H1 (cell line): ENCODE measurements around the gene MEIOB. TPM values are rescaled to one million over a fixed set of nuclear protein-coding genes. Genes with fewer than 3 reads are reported as not detected.
"Not testable (repeated sequence)": the region's sequence is repeated elsewhere in the genome, so short reads cannot be mapped to it uniquely, and the experiment has no call there.

Experiments
- CTCF ChIA-PET: fragments of 300-600 bp; sonication (Branson Sonifier 250); formaldehyde crosslinking; loops from one replicate; lab custom pipeline; 2021; ENCODE audit not compliant: partially characterized antibody; lab: Charles Lee
- POLR2A ChIA-PET: fragments of 300-600 bp; sonication (Branson Sonifier 250); formaldehyde crosslinking; loops from one replicate; lab custom pipeline; 2021; ENCODE audit warnings: inconsistent platforms; ENCODE audit not compliant: partially characterized antibody; lab: Charles Lee
- DNase-seq, 2 experiments: peaks; one replicate each; pipeline versions ENCODE4 v3.0.0 to v3.0.0-alpha.2; 2010 to 2022; ENCODE audit warnings: low spot score in 2 of 2, low read depth in 1 of 2, mixed read lengths in 1 of 2
- FAIRE-seq: peaks from 2 replicates; lab custom pipeline; 2011; peaks lifted over from hg19 to GRCh38; lab: Jason Lieb, UNC
- H2AFZ ChIP-seq: 2 replicates; pipeline ENCODE4 v1.8.1; 2012; ENCODE audit warnings: low read length, inconsistent platforms
- H2AK5ac ChIP-seq: 2 replicates; pipeline ENCODE4 v1.6.1; 2013; ENCODE audit warnings: low read depth, low read length
- H2BK120ac ChIP-seq: replicated peaks from 2 replicates; pipeline ENCODE3; 2013; ENCODE audit warnings: low read depth, low read length, inconsistent platforms
- H2BK12ac ChIP-seq: 2 replicates; pipeline ENCODE4 v1.6.1; 2013; ENCODE audit warnings: low read depth, low read length
- H2BK15ac ChIP-seq: 2 replicates; pipeline ENCODE4 v1.6.1; 2013; ENCODE audit warnings: low read length
- H2BK20ac ChIP-seq: 2 replicates; pipeline ENCODE4 v1.6.1; 2013; ENCODE audit warnings: low read length
- H2BK5ac ChIP-seq: 2 replicates; pipeline ENCODE4 v1.6.1; 2013; ENCODE audit warnings: low read depth, low read length
- H3K14ac ChIP-seq: 2 replicates; pipeline ENCODE4 v1.6.1; 2013; ENCODE audit warnings: inconsistent platforms; ENCODE audit not compliant: insufficient read length
- H3K18ac ChIP-seq: 2 replicates; pipeline ENCODE4 v1.6.1; 2013; ENCODE audit warnings: low read length; ENCODE audit errors: extremely low read depth
- H3K23ac ChIP-seq: 2 replicates; pipeline ENCODE4 v1.6.1; 2013; ENCODE audit warnings: inconsistent platforms; ENCODE audit not compliant: insufficient read length
- H3K23me2 ChIP-seq: 2 replicates; pipeline ENCODE4 v1.6.1; 2013; ENCODE audit warnings: low read depth, low read length
- H3K27ac ChIP-seq: 2 replicates; pipeline ENCODE4 v1.6.1; 2011; ENCODE audit warnings: low read depth, low read length, inconsistent platforms
- H3K27me3 ChIP-seq, 4 experiments: replicated peaks in 1 of 4; 1 replicate in 1 of 4; 2 replicates in 3 of 4; pipeline versions ENCODE4 v1.6.1 to v1.8.1; 2011 to 2013; ENCODE audit warnings: low read length in 3 of 4, mild to moderate bottlenecking in 3 of 4, inconsistent platforms in 2 of 4, mixed read lengths in 2 of 4, moderate library complexity in 1 of 4; ENCODE audit not compliant: control insufficient read depth in 3 of 4, insufficient read depth in 3 of 4; ENCODE audit errors: extremely low read depth in 1 of 4
- H3K36me3 ChIP-seq, 4 experiments: 2 replicates each; pipeline versions ENCODE4 v1.6.1 to v1.8.1; 2011 to 2013; ENCODE audit warnings: mild to moderate bottlenecking in 4 of 4, low read length in 3 of 4, moderate library complexity in 2 of 4, control low read depth in 1 of 4, inconsistent platforms in 1 of 4; ENCODE audit not compliant: insufficient read depth in 4 of 4, control insufficient read depth in 2 of 4
- H3K4ac ChIP-seq: replicated peaks from 2 replicates; pipeline ENCODE3; 2013; ENCODE audit warnings: low read length, low read depth, mixed read lengths, inconsistent platforms; ENCODE audit not compliant: insufficient read length
- H3K4me1 ChIP-seq, 4 experiments: replicated peaks in 1 of 4; 1 replicate in 1 of 4; 2 replicates in 3 of 4; pipeline versions ENCODE4 v1.6.1 to v1.8.1; 2011 to 2013; ENCODE audit warnings: low read length in 3 of 4, inconsistent platforms in 2 of 4, mixed read lengths in 1 of 4; ENCODE audit not compliant: insufficient read depth in 4 of 4, control insufficient read depth in 3 of 4
- H3K4me2 ChIP-seq, 2 experiments: 2 replicates each; pipeline versions ENCODE4 v1.6.1 to v1.8.1; 2011 to 2013; ENCODE audit warnings: low read depth in 2 of 2, low read length in 2 of 2, control low read depth in 1 of 2, inconsistent platforms in 1 of 2, mild to moderate bottlenecking in 1 of 2; ENCODE audit not compliant: insufficient read depth in 1 of 2
- H3K4me3 ChIP-seq, 4 experiments: fragments of 200-600, 300-600 bp in 1 of 4; sonication (generic), shearing (Covaris generic), sonication (Bioruptor Twin) in 1 of 4; 2 replicates each; pipeline versions ENCODE4 v1.5.1 to v1.8.1; 2011 to 2016; ENCODE audit warnings: low read length in 4 of 4, low read depth in 3 of 4, control low read depth in 2 of 4, inconsistent platforms in 2 of 4, mild to moderate bottlenecking in 2 of 4, mixed read lengths in 1 of 4, moderate library complexity in 1 of 4; ENCODE audit not compliant: insufficient read depth in 2 of 4; ENCODE audit errors: extremely low read depth in 1 of 4
- H3K56ac ChIP-seq: replicated peaks from 2 replicates; pipeline ENCODE3; 2013; ENCODE audit warnings: low read depth, mild to moderate bottlenecking, mixed read lengths, low read length, inconsistent platforms; ENCODE audit not compliant: insufficient read length
- H3K79me1 ChIP-seq: 2 replicates; pipeline ENCODE4 v1.6.1; 2013; ENCODE audit warnings: low read depth, low read length, control low read depth
- H3K79me2 ChIP-seq, 2 experiments: 2 replicates each; pipeline versions ENCODE4 v1.6.1 to v1.8.1; 2012 to 2013; ENCODE audit warnings: low read length in 2 of 2, mild to moderate bottlenecking in 2 of 2, inconsistent platforms in 1 of 2; ENCODE audit not compliant: insufficient read depth in 2 of 2, control insufficient read depth in 1 of 2
- H3K9ac ChIP-seq, 4 experiments: replicated peaks in 1 of 4; 1 replicate in 1 of 4; 2 replicates in 3 of 4; pipeline versions ENCODE4 v1.6.1 to v1.8.1; 2011 to 2013; ENCODE audit warnings: low read depth in 3 of 4, low read length in 3 of 4, control low read depth in 2 of 4, mild to moderate bottlenecking in 2 of 4, moderate library complexity in 2 of 4, inconsistent platforms in 1 of 4; ENCODE audit errors: extremely low read depth in 1 of 4
- H3K9me3 ChIP-seq, 2 experiments: 2 replicates each; pipeline versions ENCODE4 v1.6.1 to v1.8.1; 2012 to 2013; ENCODE audit warnings: mild to moderate bottlenecking in 2 of 2, moderate library complexity in 2 of 2, control low read depth in 1 of 2, inconsistent platforms in 1 of 2, low read depth in 1 of 2, low read length in 1 of 2, mixed read lengths in 1 of 2; ENCODE audit not compliant: insufficient read depth in 2 of 2
- H4K20me1 ChIP-seq, 2 experiments: replicated peaks in 1 of 2; 2 replicates each; pipeline versions ENCODE3 to v1.8.1; 2011 to 2013; ENCODE audit warnings: inconsistent platforms in 2 of 2, low read length in 2 of 2, mild to moderate bottlenecking in 1 of 2; ENCODE audit not compliant: insufficient read depth in 2 of 2, control insufficient read depth in 1 of 2
- H4K5ac ChIP-seq: 2 replicates; pipeline ENCODE4 v1.6.1; 2013; ENCODE audit warnings: low read length, low read depth, mixed read lengths, inconsistent platforms; ENCODE audit not compliant: insufficient read length
- H4K8ac ChIP-seq: 2 replicates; pipeline ENCODE4 v1.8.0; 2013; ENCODE audit warnings: mild to moderate bottlenecking, moderate library complexity, low read length, inconsistent platforms; ENCODE audit not compliant: insufficient read depth; ENCODE audit errors: extremely low read depth
- H4K91ac ChIP-seq: replicated peaks from 2 replicates; pipeline ENCODE3; 2013; ENCODE audit warnings: low read length, mixed read lengths, inconsistent platforms; ENCODE audit not compliant: insufficient read length
- CEBPB ChIP-seq: IDR thresholded peaks from 2 replicates; pipeline ENCODE4 v1.6.1; 2012; ENCODE audit warnings: low read depth, low read length
- CTBP2 ChIP-seq: IDR thresholded peaks from 2 replicates; pipeline ENCODE4 v1.7.0; 2011; ENCODE audit warnings: borderline replicate concordance, mild to moderate bottlenecking, moderate library complexity, mixed read lengths, low read length; ENCODE audit not compliant: insufficient read depth, insufficient read length
- RBBP5 ChIP-seq: IDR thresholded peaks from 2 replicates; pipeline ENCODE4 v1.7.1; 2012; ENCODE audit warnings: low read depth, mild to moderate bottlenecking, inconsistent platforms, low read length, moderate library complexity, borderline replicate concordance
- RFX5 ChIP-seq: IDR thresholded peaks from 2 replicates; pipeline ENCODE4 v1.6.1; 2011; ENCODE audit warnings: low read depth, low read length, improper control_type of control experiment, borderline replicate concordance
- SAP30 ChIP-seq: fragments of 300-600 bp; sonication (generic); IDR thresholded peaks from 2 replicates; pipeline ENCODE4 v1.7.1; 2012; ENCODE audit warnings: low read length, moderate library complexity, mild to moderate bottlenecking, inconsistent platforms; ENCODE audit not compliant: insufficient read depth, insufficient replicate concordance
- SIN3A ChIP-seq, 2 experiments: IDR thresholded peaks in 1 of 2; conservative IDR thresholded peaks in 1 of 2; 2 replicates each; pipeline ENCODE4 v1.6.1; 2011 to 2012; ENCODE audit warnings: low read length in 2 of 2, improper control_type of control experiment in 1 of 2, low read depth in 1 of 2, mild to moderate bottlenecking in 1 of 2
- TAF7 ChIP-seq: optimal IDR thresholded peaks from 2 replicates; pipeline ENCODE3; 2011; ENCODE audit warnings: low read depth, mild to moderate bottlenecking, inconsistent platforms, low read length, moderate library complexity, borderline replicate concordance
- WGBS, 2 experiments: shearing (Covaris generic) in 1 of 2; methylation state at CpG; one replicate each; pipeline versions ENCODE4 v1.1.6 to v1.1.7; 2013 to 2015; ENCODE audit warnings: low lambda C conversion rate in 2 of 2, mixed read lengths in 2 of 2, inconsistent platforms in 1 of 2, low coverage in 1 of 2, missing lambda C conversion rate in 1 of 2; ENCODE audit not compliant: insufficient replicate concordance in 2 of 2, insufficient coverage in 1 of 2, insufficient read length in 1 of 2; ENCODE audit errors: extremely low coverage in 1 of 2, missing lambda C conversion rate in 1 of 2; 5-methylcytosine and 5-hydroxymethylcytosine counted together
- polyA plus RNA-seq, 7 experiments: library from polyadenylated mRNA; depleted of rRNA in 3 of 7; stranded (reverse) in 5 of 7; unstranded in 2 of 7; fragments of >200 nt in 5 of 7; fragments of 200-250 nt in 2 of 7; gene quantifications; 1 replicate in 5 of 7; 2 replicates in 1 of 7; 4 replicates in 1 of 7; pipeline versions ENCODE4 v1.2.1 to v1.2.3, GENCODE V29; 2011 to 2013; ENCODE audit warnings: missing spikeins in 2 of 7, mixed read lengths in 2 of 7
- total RNA-seq: library from RNA; stranded (reverse); fragmentation: NEBNext Ultra II Directional; extraction: Animal tissue kit (Norgen Biotek cat#: 25700); gene quantifications from 2 replicates; pipeline ENCODE4 v1.2.1, GENCODE V29; 2021

Gene MEIOB
- total and polyA plus RNA-seq, 2 of the 8 experiments (the other 6 are each of a cell fraction or from before 2014, with no cell fraction given) = 0.63 to 1.1 TPM

- TF ChIP-seq SIN3A (conservative IDR thresholded peaks at IDR 0.05 in 1 of 2, IDR thresholded peaks at IDR 0.05 in 1 of 2; ENCODE audit: low read depth in 1 of 2, low read length in 2 of 2) (no peak), CTBP2 (no peak), TAF7 (no peak), SAP30 (no peak), RBBP5 (no peak), CEBPB (no peak), RFX5 (no peak)
These were observed 48.8 kb upstream of the MEIOB start (continued) for GRCh38 chr16:1920727-1921171.

- not testable (repeated sequence) for H3K23ac ChIP-seq, H2BK20ac ChIP-seq, H3K4ac ChIP-seq, H3K9ac ChIP-seq, DNase-seq, H2AFZ ChIP-seq, H3K79me2 ChIP-seq, H2BK5ac ChIP-seq, H3K36me3 ChIP-seq, H3K27ac ChIP-seq, FAIRE-seq, H3K79me1 ChIP-seq, H3K56ac ChIP-seq, H3K9me3 ChIP-seq, H3K4me3 ChIP-seq, H4K5ac ChIP-seq, H3K14ac ChIP-seq, H4K20me1 ChIP-seq, H4K91ac ChIP-seq, H3K23me2 ChIP-seq, H3K18ac ChIP-seq, H2BK120ac ChIP-seq
- H3K4me1 ChIP-seq = peaks cover 4 to 38% (median 23%) of the 10 kb centered on the region in 4 experiments
- ChIA-PET CTCF (interaction anchor here (0.7 to 2.2 kb wide), 7 partner anchors 9 to 56 kb away, joined by 3 to 6 read pairs (median 3); no protein-coding TSS in a partner anchor), POLR2A (interaction anchor here (0.9 to 1.8 kb wide), 6 partner anchors 12 to 235 kb away, joined by 3 to 8 read pairs (median 4); partner anchors contain the start of genes RPS2 and TBL3)
- H3K4me2 ChIP-seq = peak overlapping the region; percentile 56 to 57; a peak in 3 of 4 replicates
- H2AK5ac ChIP-seq = 0 out of 2 replicates have a peak overlapping the region, but pooled peaks have one; percentile 61
- WGBS, 2 experiments = 64% methylated on average over 21 of the region's 21 CpGs; no CpG with 5 or more reads in 1 of the 2 experiments
- H2BK15ac ChIP-seq = peak overlapping the region; percentile 61; the same call in 1 of the 2 replicates
- peak overlapping the region; percentile 30; the same call in 1 of the 2 replicates for H2BK12ac ChIP-seq
- H3K27me3 ChIP-seq = peaks cover 39 to 88% (median 72%) of the 10 kb centered on the region in 4 experiments
- H4K8ac ChIP-seq = peak overlapping the region; percentile 18; the same call in 1 of the 2 replicates
These were observed 48.2 kb upstream of the MEIOB start for GRCh38 chr16:1920122-1920521.
